GM12892 (cell line): ENCODE data around the gene CCDC88C. TPM values are rescaled to one million over a fixed set of nuclear protein-coding genes. Genes with fewer than 3 reads are reported as not detected.
"Not testable (repeated sequence)": the region's sequence is repeated elsewhere in the genome, so short reads cannot be mapped to it uniquely, and the experiment has no call there.

Experiments used
- DNase-seq: peaks from one replicate; pipeline ENCODE4 v3.0.0; 2011; ENCODE audit not compliant: insufficient read length
- FAIRE-seq: peaks from 2 replicates; lab custom pipeline; 2011; peaks lifted over from hg19 to GRCh38; lab: Jason Lieb, UNC
- POLR2A ChIP-seq: IDR thresholded peaks from 2 replicates; pipeline ENCODE4 v1.6.1; 2011; ENCODE audit warnings: low read depth, low read length, control low read depth
- POLR2AphosphoS5 ChIP-seq: IDR thresholded peaks from 2 replicates; pipeline ENCODE4 v1.6.1; 2011; ENCODE audit warnings: low read depth, low read length, control low read depth
- TAF1 ChIP-seq: IDR thresholded peaks from 2 replicates; pipeline ENCODE4 v1.6.1; 2011; ENCODE audit warnings: low read depth, mild to moderate bottlenecking, control low read depth, low read length, borderline replicate concordance
- polyA plus RNA-seq: library from polyadenylated mRNA; unstranded; fragments of >200 nt; gene quantifications from one replicate; pipeline ENCODE4 v1.2.1, GENCODE V29; 2012; ENCODE audit warnings: missing spikeins, inconsistent platforms; ENCODE audit not compliant: missing spikeins

Gene CCDC88C
- polyA plus RNA-seq: 37.7 TPM

GRCh38 chr14:91417120-91417982 is at the start of gene CCDC88C:
Gene CCDC88C (minus strand): TSS chr14:91417820. CDS start chr14:91417690, 130 bp downstream.
- FAIRE-seq: peak; percentile 17
- peak; percentile 59 for DNase-seq
- TF ChIP-seq TAF1: no peak
- TF ChIP-seq POLR2A: peak; percentile 48
- TF ChIP-seq POLR2AphosphoS5: no peak; the same call in none of the 2 replicates

GRCh38 chr14:91466192-91466591 is 48.6 kb upstream of the CCDC88C start:
- TF ChIP-seq POLR2AphosphoS5 (no peak), TAF1 (no peak), POLR2A (no peak)
- DNase-seq: no peak
- FAIRE-seq: no peak

GRCh38 chr14:91464615-91465205 is 47.1 kb upstream of the CCDC88C start:
- no peak for DNase-seq
- TF ChIP-seq TAF1 (no peak), POLR2AphosphoS5 (no peak), POLR2A (no peak)
- FAIRE-seq: no peak

GRCh38 chr14:91458612-91459011 is 41.0 kb upstream of the CCDC88C start:
- DNase-seq (no peak), FAIRE-seq (no peak)
- TF ChIP-seq POLR2A (no peak), POLR2AphosphoS5 (no peak), TAF1 (no peak)

GRCh38 chr14:91456283-91456682 is 38.7 kb upstream of the CCDC88C start:
- no peak for FAIRE-seq
- TF ChIP-seq POLR2AphosphoS5 (peak; percentile 55; the same call in 1 of the 2 replicates), TAF1 (no peak)
- DNase-seq: no peak

GRCh38 chr14:91454580-91454979 is 37.0 kb upstream of the CCDC88C start:
- FAIRE-seq: no peak
- TF ChIP-seq POLR2A: no peak
- TF ChIP-seq TAF1: no peak
- TF ChIP-seq POLR2AphosphoS5: no peak
- DNase-seq: no peak

- FAIRE-seq (no peak), DNase-seq (no peak)
- TF ChIP-seq TAF1 (no peak), POLR2AphosphoS5 (no peak), POLR2A (no peak)
Measured at GRCh38 chr14:91454155-91454554, 36.5 kb upstream of the CCDC88C start.

GRCh38 chr14:91453744-91454143 is 36.1 kb upstream of the CCDC88C start:
- FAIRE-seq: no peak
- no peak for DNase-seq
- TF ChIP-seq POLR2AphosphoS5: 0 out of 2 replicates have a peak, but pooled peaks have one; percentile 38
- TF ChIP-seq TAF1: no peak
- TF ChIP-seq POLR2A: no peak

GRCh38 chr14:91444335-91445020 is 26.9 kb upstream of the CCDC88C start:
- DNase-seq (no peak), FAIRE-seq (no peak)
- TF ChIP-seq POLR2A: no peak
- no peak for TF ChIP-seq TAF1
- TF ChIP-seq POLR2AphosphoS5: no peak

- FAIRE-seq (no peak), DNase-seq (no peak)
- TF ChIP-seq POLR2AphosphoS5 (no peak), POLR2A (no peak), TAF1 (no peak)
Measured at GRCh38 chr14:91439345-91439744, 21.7 kb upstream of the CCDC88C start.

GRCh38 chr14:91438845-91439244 is 21.2 kb upstream of the CCDC88C start:
- FAIRE-seq (no peak), DNase-seq (no peak)
- TF ChIP-seq POLR2AphosphoS5 (no peak), POLR2A (no peak), TAF1 (no peak)

GRCh38 chr14:91436266-91436665 is 18.6 kb upstream of the CCDC88C start:
- not testable (repeated sequence) for FAIRE-seq, DNase-seq
